IPS-20b (cell line): ENCODE data around the gene TADA3.
"Not testable (repeated sequence)": the region's sequence is repeated elsewhere in the genome, so short reads cannot be mapped to it uniquely, and the experiment has no call there.

Experiments
- H3K27ac ChIP-seq: one replicate; pipeline ENCODE4 v1.5.1; 2013; ENCODE audit warnings: low read length
- H3K27me3 ChIP-seq: 2 replicates; pipeline ENCODE4 v1.6.1; 2013; ENCODE audit warnings: mild to moderate bottlenecking, low read length, inconsistent platforms; ENCODE audit not compliant: insufficient read depth
- H3K36me3 ChIP-seq: 2 replicates; pipeline ENCODE4 v1.6.1; 2013; ENCODE audit warnings: low read depth, mild to moderate bottlenecking, inconsistent platforms, low read length, moderate library complexity; ENCODE audit not compliant: insufficient read depth
- H3K4me1 ChIP-seq: 2 replicates; pipeline ENCODE4 v1.6.1; 2013; ENCODE audit warnings: mild to moderate bottlenecking, control low read depth, inconsistent platforms, low read length, moderate library complexity; ENCODE audit not compliant: insufficient read depth
- H3K4me3 ChIP-seq: 2 replicates; pipeline ENCODE4 v1.5.1; 2013; ENCODE audit warnings: mild to moderate bottlenecking, low read length, inconsistent platforms
- H3K9ac ChIP-seq: 2 replicates; pipeline ENCODE4 v1.6.1; 2013; ENCODE audit warnings: low read depth, mild to moderate bottlenecking, inconsistent platforms, low read length, moderate library complexity
- H3K9me3 ChIP-seq: 2 replicates; pipeline ENCODE4 v1.6.1; 2013; ENCODE audit warnings: mild to moderate bottlenecking, low read depth, low read length, inconsistent platforms; ENCODE audit not compliant: insufficient read depth

The TADA3 gene

GRCh38 chr3:9779721-9780457 is 12.4 kb downstream of the TADA3 start:
- no peak overlapping the region for H3K9ac ChIP-seq
- no peak overlapping the region for H3K4me3 ChIP-seq
- no peaks in the 10 kb centered on the region for H3K9me3 ChIP-seq
- H3K36me3 ChIP-seq = peaks cover 46% of the 10 kb centered on the region
- H3K4me1 ChIP-seq = no peaks in the 10 kb centered on the region
- H3K27me3 ChIP-seq = no peaks in the 10 kb centered on the region
- no peak overlapping the region for H3K27ac ChIP-seq

- H3K9ac ChIP-seq = no peak overlapping the region
- H3K36me3 ChIP-seq = peaks cover 41% of the 10 kb centered on the region
- H3K4me3 ChIP-seq = no peak overlapping the region
- no peak overlapping the region for H3K27ac ChIP-seq
- H3K9me3 ChIP-seq = no peaks in the 10 kb centered on the region
- no peaks in the 10 kb centered on the region for H3K27me3 ChIP-seq
- no peaks in the 10 kb centered on the region for H3K4me1 ChIP-seq
Measured at GRCh38 chr3:9779075-9779593, 13.1 kb downstream of the TADA3 start.

- H3K4me3 ChIP-seq = no peak overlapping the region
- no peaks in the 10 kb centered on the region for H3K27me3 ChIP-seq
- no peak overlapping the region for H3K9ac ChIP-seq
- peaks cover 35% of the 10 kb centered on the region for H3K36me3 ChIP-seq
- no peaks in the 10 kb centered on the region for H3K9me3 ChIP-seq
- H3K4me1 ChIP-seq = no peaks in the 10 kb centered on the region
- H3K27ac ChIP-seq = no peak overlapping the region
Measured at GRCh38 chr3:9778143-9779074, 13.9 kb downstream of the TADA3 start.

- H3K9me3 ChIP-seq = no peaks in the 10 kb centered on the region
- no peak overlapping the region for H3K4me3 ChIP-seq
- peaks cover 2% of the 10 kb centered on the region; the same call in 1 of the 2 replicates for H3K27me3 ChIP-seq
- no peaks in the 10 kb centered on the region for H3K4me1 ChIP-seq
- H3K36me3 ChIP-seq = peaks cover 30% of the 10 kb centered on the region
- H3K9ac ChIP-seq = no peak overlapping the region
- no peak overlapping the region for H3K27ac ChIP-seq
Measured at GRCh38 chr3:9777694-9778021, 14.6 kb downstream of the TADA3 start.

- H3K4me1 ChIP-seq = no peaks in the 10 kb centered on the region
- H3K9me3 ChIP-seq = no peaks in the 10 kb centered on the region
Measured at GRCh38 chr3:9776896-9777693, 15.2 kb downstream of the TADA3 start.

GRCh38 chr3:9771007-9771406 is 21.3 kb downstream of the TADA3 start:
- H3K27me3 ChIP-seq = peaks cover 64% of the 10 kb centered on the region
- not testable (repeated sequence) for H3K4me3 ChIP-seq, H3K9me3 ChIP-seq, H3K27ac ChIP-seq, H3K4me1 ChIP-seq, H3K9ac ChIP-seq, H3K36me3 ChIP-seq

More at GRCh38 chr3:9776896-9777693, 15.2 kb downstream of the TADA3 start:
- peaks cover 24% of the 10 kb centered on the region for H3K36me3 ChIP-seq
- no peak overlapping the region for H3K9ac ChIP-seq
- H3K27ac ChIP-seq = no peak overlapping the region
- peaks cover 8% of the 10 kb centered on the region; the same call in 1 of the 2 replicates for H3K27me3 ChIP-seq
- H3K4me3 ChIP-seq = no peak overlapping the region

- Histone ChIP-seq H3K36me3 (no peaks in the 10 kb centered on the region), H3K9me3 (no peaks in the 10 kb centered on the region), H3K27me3 (peaks cover 64% of the 10 kb centered on the region), H3K4me1 (0 out of 2 replicates have a peak, but pooled peaks cover 3% of the 10 kb centered on the region), H3K9ac (peak overlapping the region; percentile 54; the same call in 1 of the 2 replicates), H3K4me3 (peak overlapping the region; percentile 70), H3K27ac (no peak overlapping the region)
Measured at GRCh38 chr3:9770276-9770812, 21.9 kb downstream of the TADA3 start.

- no peaks in the 10 kb centered on the region for H3K36me3 ChIP-seq
- H3K9ac ChIP-seq = peak within 1 kb of the TSS; percentile 54; the same call in 1 of the 2 replicates
- H3K27me3 ChIP-seq = peaks cover 64% of the 10 kb centered on the region
- peak within 1 kb of the TSS; percentile 70 for H3K4me3 ChIP-seq
- H3K4me1 ChIP-seq = 0 out of 2 replicates have a peak, but pooled peaks cover 3% of the 10 kb centered on the region
- H3K27ac ChIP-seq = no peak within 1 kb of the TSS
- H3K9me3 ChIP-seq = no peaks in the 10 kb centered on the region
Measured at GRCh38 chr3:9769426-9770275, 22.6 kb downstream of the TADA3 start, which contains the start of gene CAMK1. CAMK1 (minus strand) TSS chr3:9769947; CDS start chr3:9767749, 2,198 bp downstream.

- Histone ChIP-seq H3K27ac (no peak overlapping the region), H3K4me1 (0 out of 2 replicates have a peak, but pooled peaks cover 3% of the 10 kb centered on the region), H3K27me3 (peaks cover 64% of the 10 kb centered on the region), H3K36me3 (no peaks in the 10 kb centered on the region), H3K4me3 (peak overlapping the region; percentile 70), H3K9ac (no peak overlapping the region), H3K9me3 (no peaks in the 10 kb centered on the region)
Measured at GRCh38 chr3:9769012-9769411, 23.3 kb downstream of the TADA3 start.

- Histone ChIP-seq H3K4me3 (no peak overlapping the region), H3K27me3 (peaks cover 64% of the 10 kb centered on the region), H3K9ac (no peak overlapping the region), H3K9me3 (no peaks in the 10 kb centered on the region), H3K36me3 (no peaks in the 10 kb centered on the region), H3K27ac (no peak overlapping the region), H3K4me1 (0 out of 2 replicates have a peak, but pooled peaks cover 3% of the 10 kb centered on the region)
Measured at GRCh38 chr3:9768141-9768775, 24.0 kb downstream of the TADA3 start.
